Measurements from ENCODE around the gene PFKFB4. TPM values are rescaled to one million over a fixed set of nuclear protein-coding genes. Genes with fewer than 3 reads are reported as not detected.
A peak's percentile ranks its signal among the peaks of the same experiment; 100 is the strongest.
"Not testable (repeated sequence)": the region's sequence is repeated elsewhere in the genome, so short reads cannot be mapped to it uniquely, and the experiment has no call there.

PFKFB4 gene
- total RNA-seq, 2 donors from 2014 or later: 0.59 to 1.2 TPM

GRCh38 chr3:48478626-48479555 is 77.7 kb downstream of the PFKFB4 start:
- Histone ChIP-seq H3K4me3 (no peak overlapping the region), H3K9me3 (no peaks in the 10 kb centered on the region), H3K27me3 (no peaks in the 10 kb centered on the region), H3K27ac (no peak overlapping the region), H3K36me3 (no peaks in the 10 kb centered on the region), H3K4me1 (peaks cover 0 to 7% of the 10 kb centered on the region in 2 donors)
- DNase-seq (ENCODE audit: low spot score): no peak
- no peak for TF ChIP-seq CTCF (IDR thresholded peaks at IDR 0.05)

DNA sequence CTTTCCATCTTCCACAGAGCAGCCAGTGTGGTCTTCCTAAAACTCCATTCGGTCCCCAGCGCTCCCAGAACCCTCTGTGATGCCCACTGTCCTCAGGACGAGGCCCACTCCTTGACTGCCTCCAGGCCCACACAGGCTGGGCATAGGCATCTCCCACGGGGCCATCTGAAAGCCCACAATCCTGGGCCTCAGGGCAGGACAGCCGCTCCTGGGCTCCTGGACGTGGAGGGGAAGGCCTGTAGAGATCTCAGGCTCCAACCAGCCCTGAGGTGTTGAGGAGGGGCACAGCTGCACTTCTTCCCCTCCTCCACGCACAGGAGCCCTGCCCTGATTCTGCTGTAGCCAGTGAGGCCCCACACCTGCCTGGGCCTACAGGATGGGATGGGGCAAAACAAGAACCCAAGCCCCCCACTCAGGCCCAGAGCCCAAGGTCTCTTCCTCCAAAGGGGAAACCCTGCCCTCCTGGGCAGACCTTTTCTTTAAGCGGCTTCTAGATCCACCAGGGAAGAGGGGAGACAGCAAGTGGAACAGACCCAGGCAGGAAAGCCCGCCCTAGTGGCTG is 78.6 kb downstream of the PFKFB4 start:
- DNase-seq (ENCODE audit: low spot score): no peak
- H3K27ac ChIP-seq: peak overlapping the region in 1 of 2 donors; percentile 7
- H3K4me3 ChIP-seq: no peak overlapping the region
- no peak for TF ChIP-seq CTCF (IDR thresholded peaks at IDR 0.05)
- no peaks in the 10 kb centered on the region for H3K9me3 ChIP-seq
- H3K36me3 ChIP-seq: no peaks in the 10 kb centered on the region
- H3K4me1 ChIP-seq: peaks cover 0 to 14% of the 10 kb centered on the region in 2 donors
- no peaks in the 10 kb centered on the region for H3K27me3 ChIP-seq

- H3K4me1 ChIP-seq: peaks cover 0 to 24% of the 10 kb centered on the region in 2 donors
These were observed 80.1 kb downstream of the PFKFB4 start for GRCh38 chr3:48476426-48477053.

GRCh38 chr3:48475188-48475587 is 81.4 kb downstream of the PFKFB4 start:
- Histone ChIP-seq H3K4me1 (peaks cover 0 to 36% of the 10 kb centered on the region in 2 donors), H3K27me3 (no peaks in the 10 kb centered on the region), H3K36me3 (no peaks in the 10 kb centered on the region), H3K9me3 (no peaks in the 10 kb centered on the region), H3K27ac (no peak overlapping the region), H3K4me3 (no peak overlapping the region)
- no peak for DNase-seq (ENCODE audit: low spot score)
- no peak for TF ChIP-seq CTCF (IDR thresholded peaks at IDR 0.05)

More at GRCh38 chr3:48476426-48477053, 80.1 kb downstream of the PFKFB4 start:
- no peak for TF ChIP-seq CTCF (IDR thresholded peaks at IDR 0.05)
- H3K27me3 ChIP-seq: no peaks in the 10 kb centered on the region
- H3K4me3 ChIP-seq: no peak overlapping the region
- DNase-seq (ENCODE audit: low spot score): no peak
- H3K9me3 ChIP-seq: no peaks in the 10 kb centered on the region
- H3K36me3 ChIP-seq: no peaks in the 10 kb centered on the region
- no peak overlapping the region for H3K27ac ChIP-seq

DNA sequence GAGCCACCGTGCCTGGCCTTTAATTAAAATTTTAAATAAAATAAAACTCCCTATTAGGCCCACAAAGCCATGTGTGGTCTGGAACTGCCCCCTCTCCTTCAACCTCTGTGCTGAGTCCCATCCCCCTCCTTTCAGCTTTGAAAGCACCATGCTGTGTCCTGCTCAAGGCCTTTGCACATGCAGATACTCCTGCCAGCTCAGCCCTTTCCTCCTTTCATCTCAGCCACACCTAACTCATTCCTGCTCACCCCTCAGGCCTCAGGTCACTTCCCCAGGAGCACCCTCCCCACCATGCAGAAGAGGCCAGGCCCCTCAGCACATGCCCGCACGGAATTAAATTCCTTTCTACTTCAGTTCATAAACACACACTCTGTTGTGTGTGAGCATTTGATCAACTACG is 82.0 kb downstream of the PFKFB4 start:
- DNase-seq (ENCODE audit: low spot score): no peak

DNA sequence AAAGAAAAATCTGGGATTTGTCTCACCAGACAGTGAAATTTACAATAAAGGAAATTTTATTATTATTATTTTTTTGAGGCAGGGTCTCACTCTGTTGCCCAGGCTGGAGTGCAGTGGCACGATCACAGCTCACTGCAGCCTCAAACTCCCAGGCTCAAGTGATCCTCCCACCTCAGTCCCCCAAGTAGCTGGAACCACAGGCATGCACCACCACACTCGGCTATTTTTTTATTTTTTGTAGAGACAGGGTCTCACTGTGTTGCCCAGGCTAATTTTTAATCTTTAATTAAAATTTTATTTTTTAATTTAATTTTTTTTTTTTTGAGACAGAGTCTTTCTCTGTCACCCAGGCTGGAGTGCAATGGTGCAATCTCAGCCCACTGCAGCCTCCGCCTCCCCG is 82.6 kb downstream of the PFKFB4 start:
- DNase-seq (ENCODE audit: low spot score); H3K27ac ChIP-seq: not testable (repeated sequence)

More for the DNA sequence above, 82.0 kb downstream of the PFKFB4 start:
- no peaks in the 10 kb centered on the region for H3K36me3 ChIP-seq
- H3K9me3 ChIP-seq: no peaks in the 10 kb centered on the region
- no peak overlapping the region for H3K4me3 ChIP-seq
- no peaks in the 10 kb centered on the region for H3K27me3 ChIP-seq
- TF ChIP-seq CTCF (IDR thresholded peaks at IDR 0.05): no peak
- H3K27ac ChIP-seq: no peak overlapping the region
- H3K4me1 ChIP-seq: peaks cover 0 to 42% of the 10 kb centered on the region in 2 donors

More for the DNA sequence above, 82.6 kb downstream of the PFKFB4 start:
- H3K27me3 ChIP-seq, H3K4me3 ChIP-seq, H3K36me3 ChIP-seq, H3K9me3 ChIP-seq: not testable (repeated sequence)
- H3K4me1 ChIP-seq: peaks cover 0 to 48% of the 10 kb centered on the region in 2 donors
